GM10248 (cell line): ENCODE data around the gene RBM18.

Experiments used
- CTCF ChIA-PET: fragments of 300-600 bp; sonication (Branson Sonifier 250); formaldehyde crosslinking; extraction: SDS; loops from one replicate; lab custom pipeline; 2021; ENCODE audit warnings: antibody characterized with exemption; lab: Yijun Ruan, JAX
- POLR2A ChIA-PET: fragments of 350-650 bp; sonication (Branson Sonifier 250); formaldehyde crosslinking; extraction: SDS; loops from one replicate; lab custom pipeline; 2020; ENCODE audit warnings: antibody characterized with exemption; lab: Yijun Ruan, JAX
- DNase-seq: peaks from one replicate; pipeline ENCODE4 v3.0.0; 2012; ENCODE audit errors: extremely low spot score
- CTCF ChIP-seq: IDR thresholded peaks from 2 replicates; pipeline ENCODE4 v1.5.1; 2012; ENCODE audit warnings: mild to moderate bottlenecking, low read depth; ENCODE audit errors: extremely low read depth, missing control alignments, control extremely low read depth

RBM18 gene

GRCh38 chr9:122221183-122221811 lies 43.3 kb downstream of the RBM18 start:
- POLR2A ChIA-PET, result no interaction called here
- CTCF ChIA-PET, result no interaction called here
- DNase-seq, result no peak
- no peak for TF ChIP-seq CTCF

GRCh38 chr9:122220673-122221182 lies 43.9 kb downstream of the RBM18 start:
- ChIA-PET CTCF (no interaction called here), POLR2A (no interaction called here)
- TF ChIP-seq CTCF, result no peak

GRCh38 chr9:122219856-122220672 lies 44.6 kb downstream of the RBM18 start:
- no peak for TF ChIP-seq CTCF
- peak; percentile 25 for DNase-seq
- CTCF ChIA-PET, result no interaction called here
- POLR2A ChIA-PET, result no interaction called here

More at GRCh38 chr9:122220673-122221182, 43.9 kb downstream of the RBM18 start:
- DNase-seq, result no peak

GRCh38 chr9:122218935-122219855 lies 45.4 kb downstream of the RBM18 start:
- ChIA-PET CTCF (no interaction called here), POLR2A (no interaction called here)
- no peak for TF ChIP-seq CTCF
- DNase-seq, result peak; percentile 23

- peak; percentile 19 for DNase-seq
- ChIA-PET POLR2A (no interaction called here), CTCF (no interaction called here)
- TF ChIP-seq CTCF, result no peak
Measured at GRCh38 chr9:122218071-122218934, 46.3 kb downstream of the RBM18 start.
